NCI-H1694 (cell line): Measurements from ENCODE around the gene SLC10A7.

Source experiments
- DNase-seq: peaks from one replicate; lab custom pipeline; 2025; lab: John Stamatoyannopoulos, UW

The SLC10A7 gene

GRCh38 chr4:146207410-146207809, 314.3 kb downstream of the SLC10A7 start:
- no peak for DNase-seq
